Caco-2 (cell line): ENCODE data around the gene POLR1E. TPM values are rescaled to one million over a fixed set of nuclear protein-coding genes. Genes with fewer than 3 reads are reported as not detected.

ENCODE experiments used
- BruUV-seq: library from RNA; stranded (reverse); fragments of 400-500 nt; replicated peaks from 2 replicates; lab custom pipeline; 2021; lab: Mats Ljungman, UMichigan
- CTCF ChIA-PET: fragments of 300-600 bp; sonication (Branson Sonifier 250); formaldehyde crosslinking; loops from one replicate; lab custom pipeline; 2022; ENCODE audit warnings: antibody characterized with exemption; lab: Charles Lee
- POLR2A ChIA-PET: fragments of 300-600 bp; sonication (Branson Sonifier 250); formaldehyde crosslinking; loops from one replicate; lab custom pipeline; 2022; ENCODE audit warnings: antibody characterized with exemption; lab: Charles Lee
- DNase-seq, 2 experiments: peaks; one replicate each; pipeline versions ENCODE4 v3.0.0 to v3.0.0-alpha.2; 2020 to 2022
- H3K27me3 ChIP-seq: replicated peaks from 2 replicates; pipeline ENCODE4 v1.6.0; 2011; ENCODE audit warnings: low read length; ENCODE audit not compliant: control insufficient read depth, insufficient read depth
- H3K36me3 ChIP-seq: 2 replicates; pipeline ENCODE4 v1.5.1; 2011; ENCODE audit warnings: low read length; ENCODE audit not compliant: control insufficient read depth, insufficient read depth
- H3K4me1 ChIP-seq: fragments of 250-450 bp; sonication (Bioruptor Pico); 2 replicates; pipeline ENCODE4 v1.5.1; 2020; ENCODE audit warnings: mild to moderate bottlenecking
- H3K4me3 ChIP-seq: 2 replicates; pipeline ENCODE4 v1.5.1; 2011; ENCODE audit warnings: low read depth, mild to moderate bottlenecking, control low read depth, low read length
- H3K9me3 ChIP-seq: fragments of 250-450 bp; sonication (Bioruptor Pico); 2 replicates; pipeline ENCODE4 v1.5.1; 2020; ENCODE audit warnings: mild to moderate bottlenecking, moderate library complexity
- H3K27ac Mint-ChIP-seq: one replicate; pipeline ENCODE4 v1.8.0; 2022; ENCODE audit warnings: mixed read lengths; ENCODE audit not compliant: unreplicated experiment
- H3K27me3 Mint-ChIP-seq: one replicate; pipeline ENCODE4 v1.8.0; 2022; ENCODE audit warnings: mixed read lengths; ENCODE audit not compliant: insufficient read depth, unreplicated experiment
- H3K36me3 Mint-ChIP-seq: one replicate; pipeline ENCODE4 v1.8.0; 2022; ENCODE audit warnings: mild to moderate bottlenecking, mixed read lengths; ENCODE audit not compliant: insufficient read depth, unreplicated experiment
- H3K4me1 Mint-ChIP-seq: one replicate; pipeline ENCODE4 v1.8.0; 2022; ENCODE audit warnings: low read depth, mixed read lengths; ENCODE audit not compliant: unreplicated experiment
- H3K4me3 Mint-ChIP-seq: one replicate; pipeline ENCODE4 v1.8.0; 2022; ENCODE audit warnings: mild to moderate bottlenecking, moderate library complexity, mixed read lengths; ENCODE audit not compliant: unreplicated experiment
- H3K9me3 Mint-ChIP-seq: one replicate; pipeline ENCODE4 v1.8.0; 2022; ENCODE audit warnings: mixed read lengths; ENCODE audit not compliant: unreplicated experiment
- CTCF ChIP-seq, 2 experiments: fragments of 200-600 bp in 1 of 2; IDR thresholded peaks; 1 replicate in 1 of 2; 2 replicates in 1 of 2; pipeline versions ENCODE4 v1.5.1 to v1.8.0; 2011 to 2022; ENCODE audit warnings: antibody characterized with exemption in 1 of 2, control low read depth in 1 of 2, inconsistent platforms in 1 of 2, low read depth in 1 of 2, low read length in 1 of 2, mild to moderate bottlenecking in 1 of 2, moderate library complexity in 1 of 2; ENCODE audit not compliant: insufficient read depth in 1 of 2, severe bottlenecking in 1 of 2, unreplicated experiment in 1 of 2
- intact Hi-C: fragments of 100-400 bp; cut with micrococcal nuclease; formaldehyde crosslinking; loops from one replicate; pipeline ENCODE4 v1.10.0; 2022; ENCODE audit not compliant: unreplicated experiment
- total RNA-seq: library from RNA; stranded (reverse); gene quantifications from 2 replicates; pipeline ENCODE4 v1.2.3, GENCODE V29; 2022

The POLR1E gene
- total RNA-seq, 1 experiment from 2014 or later = 33.4 TPM

DNA sequence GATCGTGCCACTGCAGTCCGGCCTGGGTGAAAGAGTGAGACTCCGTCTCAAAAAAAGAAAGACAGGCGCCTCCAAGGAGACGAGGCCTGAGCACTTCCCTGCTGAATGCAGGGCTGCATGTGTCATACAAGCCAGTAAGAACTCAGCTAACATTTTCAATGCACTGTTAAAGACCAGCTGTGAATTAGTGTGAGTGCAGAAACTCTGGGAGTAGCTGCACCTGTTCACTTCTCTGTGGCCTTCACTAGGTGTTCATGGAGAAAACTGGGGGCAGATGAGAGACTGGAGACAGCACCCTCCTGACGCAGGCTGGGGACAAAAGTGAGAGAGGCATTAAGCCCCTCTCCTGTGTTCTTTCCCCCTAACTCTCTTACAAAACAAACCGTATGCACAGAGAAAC is 48.7 kb downstream of the POLR1E start:
- Mint-ChIP-seq H3K9me3 (no peaks in the 10 kb centered on the region), H3K36me3 (no peaks in the 10 kb centered on the region), H3K27me3 (no peaks in the 10 kb centered on the region), H3K4me1 (no peaks in the 10 kb centered on the region), H3K27ac (no peak overlapping the region), H3K4me3 (no peak overlapping the region)
- BruUV-seq = no TSS peak
- H3K27me3 ChIP-seq = no peaks in the 10 kb centered on the region
- no peak for TF ChIP-seq CTCF (IDR thresholded peaks at IDR 0.05; ENCODE audit: insufficient read depth in 1 of 2, low read depth in 1 of 2, low read length in 1 of 2, severe bottlenecking in 1 of 2, unreplicated experiment in 1 of 2)
- intact Hi-C loops = loop anchor here (2.0 kb wide), 1 partner anchor 24 kb away; no protein-coding TSS in a partner anchor
- no peaks in the 10 kb centered on the region for H3K4me1 ChIP-seq
- ChIA-PET CTCF (no interaction called here), POLR2A (no interaction called here)
- H3K4me3 ChIP-seq = no peak overlapping the region
- no peak for DNase-seq
- no peaks in the 10 kb centered on the region for H3K36me3 ChIP-seq
- H3K9me3 ChIP-seq = no peaks in the 10 kb centered on the region

DNA sequence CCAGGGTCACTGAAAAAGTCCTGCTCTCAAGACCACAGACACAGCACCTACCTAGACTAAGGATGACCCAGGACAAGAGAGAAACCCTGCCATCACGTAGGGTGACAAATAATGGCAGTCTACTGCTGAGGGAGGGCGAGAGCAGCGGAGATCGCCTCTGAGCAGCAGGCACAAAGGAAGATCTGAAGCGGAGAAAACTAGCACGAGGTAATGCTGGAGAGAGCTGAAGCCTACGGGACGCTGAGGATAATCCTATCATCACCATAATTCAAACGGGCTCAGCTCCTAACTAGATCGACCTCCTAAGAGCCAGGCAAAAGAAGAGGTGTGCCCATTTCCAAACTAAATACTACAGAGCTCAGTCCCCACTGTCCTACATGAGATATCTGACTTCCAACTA is 49.2 kb downstream of the POLR1E start:
- ChIA-PET CTCF (no interaction called here), POLR2A (no interaction called here)
- intact Hi-C loops = loop anchor here (2.0 kb wide), 1 partner anchor 24 kb away; no protein-coding TSS in a partner anchor
- Mint-ChIP-seq H3K4me1 (no peaks in the 10 kb centered on the region), H3K4me3 (no peak overlapping the region), H3K27ac (no peak overlapping the region), H3K9me3 (no peaks in the 10 kb centered on the region), H3K36me3 (no peaks in the 10 kb centered on the region), H3K27me3 (no peaks in the 10 kb centered on the region)
- TF ChIP-seq CTCF (IDR thresholded peaks at IDR 0.05; ENCODE audit: insufficient read depth in 1 of 2, low read depth in 1 of 2, low read length in 1 of 2, severe bottlenecking in 1 of 2, unreplicated experiment in 1 of 2) = no peak
- Histone ChIP-seq H3K27me3 (no peaks in the 10 kb centered on the region), H3K36me3 (no peaks in the 10 kb centered on the region), H3K4me1 (no peaks in the 10 kb centered on the region), H3K4me3 (no peak overlapping the region), H3K9me3 (no peaks in the 10 kb centered on the region)
- BruUV-seq = no TSS peak
- DNase-seq = no peak

DNA sequence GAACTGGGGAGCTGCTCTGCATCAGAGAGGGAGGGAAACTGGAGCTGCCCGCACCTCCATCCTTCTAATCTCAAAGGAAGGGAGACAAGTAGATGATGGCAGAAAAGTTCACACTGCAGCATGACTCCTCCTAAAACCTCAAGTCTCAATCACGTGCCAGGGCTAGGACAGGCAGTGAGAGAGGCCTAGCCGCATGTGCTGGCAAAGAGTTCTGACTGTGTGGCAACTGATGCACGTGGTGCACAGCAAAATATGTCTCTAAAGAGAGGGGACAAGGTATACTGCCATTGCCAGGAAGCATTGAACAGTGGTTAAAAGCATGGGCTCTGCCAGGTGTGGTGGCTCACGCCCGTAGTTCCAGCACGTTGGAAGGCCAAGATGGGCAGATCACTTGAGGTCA is 52.4 kb downstream of the POLR1E start:
- Mint-ChIP-seq H3K9me3 (no peaks in the 10 kb centered on the region), H3K4me3 (no peak overlapping the region), H3K27ac (no peak overlapping the region), H3K36me3 (no peaks in the 10 kb centered on the region), H3K27me3 (no peaks in the 10 kb centered on the region), H3K4me1 (no peaks in the 10 kb centered on the region)
- no peak for TF ChIP-seq CTCF (IDR thresholded peaks at IDR 0.05; ENCODE audit: insufficient read depth in 1 of 2, low read depth in 1 of 2, low read length in 1 of 2, severe bottlenecking in 1 of 2, unreplicated experiment in 1 of 2)
- Histone ChIP-seq H3K36me3 (no peaks in the 10 kb centered on the region), H3K4me3 (no peak overlapping the region), H3K4me1 (no peaks in the 10 kb centered on the region), H3K9me3 (no peaks in the 10 kb centered on the region), H3K27me3 (no peaks in the 10 kb centered on the region)
- no peak for DNase-seq
- no TSS peak for BruUV-seq
- ChIA-PET CTCF (no interaction called here), POLR2A (no interaction called here)
- intact Hi-C loops = no loop called here
